ENCODE results near the gene DYSF. TPM values are rescaled to one million over a fixed set of nuclear protein-coding genes. Genes with fewer than 3 reads are reported as not detected.
A peak's percentile ranks its signal among the peaks of the same experiment; 100 is the strongest.

The DYSF gene
- total RNA-seq, 2 donors from 2014 or later = 1.4 to 3.1 TPM

DNA sequence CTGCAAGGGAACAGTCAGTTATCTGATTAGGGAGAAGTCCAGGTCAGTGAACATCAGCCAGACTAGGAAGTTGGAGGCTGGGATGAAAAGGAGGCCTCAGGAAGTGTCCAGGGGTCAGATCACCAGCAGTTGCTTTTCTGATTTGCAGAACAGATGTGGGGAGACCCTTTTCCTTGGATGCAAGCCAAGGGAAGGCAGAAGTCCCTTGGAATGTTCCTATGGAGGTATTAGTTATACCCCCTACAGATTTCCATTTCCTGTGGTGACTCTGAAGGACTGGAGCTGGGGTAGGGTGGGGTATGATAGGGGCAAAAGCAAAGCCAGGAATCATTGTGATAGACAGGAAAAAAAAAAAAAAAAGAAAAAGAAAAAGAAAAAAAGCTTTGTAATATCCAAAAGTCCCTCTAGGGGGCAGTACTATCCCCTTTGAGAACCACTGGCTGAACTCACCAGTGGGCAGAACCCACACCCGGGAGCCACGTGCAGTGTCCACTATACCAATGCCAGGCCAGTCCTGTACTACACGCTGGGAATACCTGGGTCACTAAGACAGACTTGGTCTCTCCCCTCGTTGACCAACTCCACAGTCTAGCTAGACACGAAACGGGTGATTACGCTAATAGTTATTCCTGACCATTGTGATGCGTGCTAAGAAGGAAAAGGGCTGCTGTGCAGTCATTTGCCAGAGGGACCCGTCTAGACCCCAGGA lies 7.4 kb downstream of the DYSF start:
- H3K9me3 ChIP-seq (ENCODE audit: control insufficient read depth, low read length) = no peaks in the 10 kb centered on the region
- 51 to 53% methylated on average over 9 of the region's 9 CpGs for WGBS, 2 experiments (ENCODE audit: insufficient coverage in 1 of 2, insufficient read length in 1 of 2)
- H3K36me3 Mint-ChIP-seq (ENCODE audit: low read depth) = no peaks in the 10 kb centered on the region
- no peak overlapping the region for H3K4me3 ChIP-seq (ENCODE audit: low read length)
- no peaks in the 10 kb centered on the region for H3K36me3 ChIP-seq (ENCODE audit: control insufficient read depth, insufficient read depth, low read length)
- H3K27me3 Mint-ChIP-seq (ENCODE audit: insufficient read depth) = peaks cover 22% of the 10 kb centered on the region
- H3K27me3 ChIP-seq (ENCODE audit: control insufficient read depth, insufficient read depth, low read length, poor library complexity, severe bottlenecking) = peaks cover 24% of the 10 kb centered on the region
- DNase-seq = peak; percentile 77
- H3K4me3 Mint-ChIP-seq = no peak overlapping the region
- H3K27ac ChIP-seq (ENCODE audit: low read depth, low read length) = no peak overlapping the region
- H3K9me3 Mint-ChIP-seq = no peaks in the 10 kb centered on the region
- H3K9ac ChIP-seq (ENCODE audit: extremely low read depth, low read length, poor library complexity, severe bottlenecking) = no peak overlapping the region
- no peak overlapping the region for H3K27ac Mint-ChIP-seq
- no peaks in the 10 kb centered on the region for H3K4me1 ChIP-seq (ENCODE audit: control insufficient read depth, insufficient read depth, low read length)
- TF ChIP-seq, protein P1, sequence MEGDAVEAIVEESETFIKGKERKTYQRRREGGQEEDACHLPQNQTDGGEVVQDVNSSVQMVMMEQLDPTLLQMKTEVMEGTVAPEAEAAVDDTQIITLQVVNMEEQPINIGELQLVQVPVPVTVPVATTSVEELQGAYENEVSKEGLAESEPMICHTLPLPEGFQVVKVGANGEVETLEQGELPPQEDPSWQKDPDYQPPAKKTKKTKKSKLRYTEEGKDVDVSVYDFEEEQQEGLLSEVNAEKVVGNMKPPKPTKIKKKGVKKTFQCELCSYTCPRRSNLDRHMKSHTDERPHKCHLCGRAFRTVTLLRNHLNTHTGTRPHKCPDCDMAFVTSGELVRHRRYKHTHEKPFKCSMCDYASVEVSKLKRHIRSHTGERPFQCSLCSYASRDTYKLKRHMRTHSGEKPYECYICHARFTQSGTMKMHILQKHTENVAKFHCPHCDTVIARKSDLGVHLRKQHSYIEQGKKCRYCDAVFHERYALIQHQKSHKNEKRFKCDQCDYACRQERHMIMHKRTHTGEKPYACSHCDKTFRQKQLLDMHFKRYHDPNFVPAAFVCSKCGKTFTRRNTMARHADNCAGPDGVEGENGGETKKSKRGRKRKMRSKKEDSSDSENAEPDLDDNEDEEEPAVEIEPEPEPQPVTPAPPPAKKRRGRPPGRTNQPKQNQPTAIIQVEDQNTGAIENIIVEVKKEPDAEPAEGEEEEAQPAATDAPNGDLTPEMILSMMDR (conservative IDR thresholded peaks at IDR 0.05) = peak; percentile 85
- H3K4me1 Mint-ChIP-seq = peaks cover 27% of the 10 kb centered on the region

DNA sequence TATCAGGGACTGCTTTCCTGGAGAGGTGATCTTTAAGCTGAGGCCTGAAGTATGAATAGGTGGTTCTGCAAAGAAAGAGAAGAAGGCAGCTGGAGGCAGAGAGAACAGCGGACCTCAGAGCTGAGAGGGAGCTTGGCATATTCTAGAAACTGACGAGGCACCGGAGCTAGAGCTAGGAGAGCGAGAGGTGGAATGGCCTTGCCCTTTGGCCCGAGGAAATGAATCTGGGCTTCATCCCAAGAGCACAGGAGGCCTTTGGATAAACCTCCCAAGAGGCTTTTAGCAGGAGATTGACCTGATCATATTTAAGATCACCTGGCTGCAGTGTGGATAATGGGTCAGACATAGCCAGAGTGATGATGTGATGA lies 7.9 kb downstream of the DYSF start:
- WGBS, 2 experiments (ENCODE audit: insufficient coverage in 1 of 2, insufficient read length in 1 of 2) = 76 to 78% methylated on average over 5 of the region's 5 CpGs
- TF ChIP-seq, protein P1 (conservative IDR thresholded peaks at IDR 0.05) = no peak
- Mint-ChIP-seq H3K27me3 (ENCODE audit: insufficient read depth) (peaks cover 22% of the 10 kb centered on the region), H3K9me3 (no peaks in the 10 kb centered on the region), H3K36me3 (ENCODE audit: low read depth) (no peaks in the 10 kb centered on the region), H3K4me1 (peaks cover 21% of the 10 kb centered on the region), H3K27ac (no peak overlapping the region), H3K4me3 (no peak overlapping the region)
- no peak overlapping the region for H3K9ac ChIP-seq (ENCODE audit: extremely low read depth, low read length, poor library complexity, severe bottlenecking)
- H3K27ac ChIP-seq (ENCODE audit: low read depth, low read length) = no peak overlapping the region
- no peak overlapping the region for H3K4me3 ChIP-seq (ENCODE audit: low read length)
- H3K4me1 ChIP-seq (ENCODE audit: control insufficient read depth, insufficient read depth, low read length) = no peaks in the 10 kb centered on the region
- H3K36me3 ChIP-seq (ENCODE audit: control insufficient read depth, insufficient read depth, low read length) = no peaks in the 10 kb centered on the region
- no peaks in the 10 kb centered on the region for H3K9me3 ChIP-seq (ENCODE audit: control insufficient read depth, low read length)
- no peak for DNase-seq
- H3K27me3 ChIP-seq (ENCODE audit: control insufficient read depth, insufficient read depth, low read length, poor library complexity, severe bottlenecking) = peaks cover 29% of the 10 kb centered on the region

DNA sequence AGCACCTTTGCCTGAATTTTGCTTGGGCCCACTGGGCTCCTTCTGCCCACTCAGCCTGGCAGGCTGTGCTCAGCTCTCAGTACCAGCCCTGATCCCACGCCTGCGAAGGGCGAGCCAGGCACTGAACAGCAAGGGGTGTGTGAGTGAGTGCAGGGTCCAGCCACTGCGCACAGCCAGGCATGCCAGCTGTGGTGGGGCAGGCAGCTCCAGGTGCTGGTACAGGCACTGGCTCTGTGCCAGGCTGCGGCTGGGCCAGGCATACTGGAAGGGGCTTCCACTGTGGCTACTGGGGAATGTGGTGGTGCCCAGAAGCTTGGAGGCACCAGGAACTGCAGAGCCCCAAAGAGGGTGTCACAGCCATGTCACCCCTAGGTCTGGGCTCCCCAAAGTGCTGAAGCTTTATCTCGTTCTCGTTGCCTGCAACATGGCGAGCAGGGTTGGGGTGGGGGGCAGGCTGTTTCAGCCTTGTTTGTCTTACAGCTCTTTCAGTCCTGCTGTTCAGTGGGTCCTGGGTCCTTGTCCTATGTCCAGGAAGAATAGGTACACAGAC lies 8.8 kb downstream of the DYSF start:
- Histone ChIP-seq H3K4me1 (ENCODE audit: control insufficient read depth, insufficient read depth, low read length) (no peaks in the 10 kb centered on the region), H3K27me3 (ENCODE audit: control insufficient read depth, insufficient read depth, low read length, poor library complexity, severe bottlenecking) (peaks cover 38% of the 10 kb centered on the region), H3K27ac (ENCODE audit: low read depth, low read length) (no peak overlapping the region), H3K9ac (ENCODE audit: extremely low read depth, low read length, poor library complexity, severe bottlenecking) (no peak overlapping the region), H3K9me3 (ENCODE audit: control insufficient read depth, low read length) (no peaks in the 10 kb centered on the region), H3K36me3 (ENCODE audit: control insufficient read depth, insufficient read depth, low read length) (no peaks in the 10 kb centered on the region), H3K4me3 (ENCODE audit: low read length) (no peak overlapping the region)
- H3K36me3 Mint-ChIP-seq (ENCODE audit: low read depth) = no peaks in the 10 kb centered on the region
- no peak overlapping the region for H3K27ac Mint-ChIP-seq
- H3K4me1 Mint-ChIP-seq = peaks cover 18% of the 10 kb centered on the region
- TF ChIP-seq, protein P1 (conservative IDR thresholded peaks at IDR 0.05) = no peak
- WGBS, 2 experiments (ENCODE audit: insufficient coverage in 1 of 2, insufficient read length in 1 of 2) = 92 to 100% methylated on average over 3 to 8 of the region's 8 CpGs
- H3K9me3 Mint-ChIP-seq = no peaks in the 10 kb centered on the region
- no peak overlapping the region for H3K4me3 Mint-ChIP-seq
- peak; percentile 39 for DNase-seq
- peaks cover 26% of the 10 kb centered on the region for H3K27me3 Mint-ChIP-seq (ENCODE audit: insufficient read depth)

All from endodermal cell (in vitro differentiated cells).